GM21381 (cell line): Measurements from ENCODE around the gene NR0B1.

Experiments
- ATAC-seq: cut with Tn5 transposase; IDR thresholded peaks from one replicate; pipeline ENCODE4 v1.9.1; 2021; ENCODE audit warnings: mild to moderate bottlenecking, moderate library complexity; ENCODE audit not compliant: unreplicated experiment

NR0B1 gene

GRCh38 chrX:30309139-30309571, at the start of gene NR0B1:
Gene NR0B1, minus strand, starts transcription at chrX:30309390. Its CDS starts 27 bp downstream, at chrX:30309363.
- ATAC-seq = no peak

- ATAC-seq = no peak
Measured at GRCh38 chrX:30349946-30350345, 40.8 kb upstream of the NR0B1 start.

GRCh38 chrX:30343206-30343605, 34.0 kb upstream of the NR0B1 start:
- no peak for ATAC-seq

- ATAC-seq = no peak
Measured at GRCh38 chrX:30340753-30341152, 31.6 kb upstream of the NR0B1 start.

- no peak for ATAC-seq
Measured at GRCh38 chrX:30327762-30328161, 18.6 kb upstream of the NR0B1 start.

- no peak for ATAC-seq
Measured at GRCh38 chrX:30317308-30317707, 8.1 kb upstream of the NR0B1 start.

GRCh38 chrX:30313322-30313721, 4.1 kb upstream of the NR0B1 start:
- ATAC-seq = no peak

GRCh38 chrX:30312858-30313257, 3.7 kb upstream of the NR0B1 start:
- ATAC-seq = no peak

GRCh38 chrX:30310429-30311206, 1.4 kb upstream of the NR0B1 start:
- ATAC-seq = no peak

GRCh38 chrX:30308263-30309138, 689 bp downstream of the NR0B1 start:
- no peak for ATAC-seq

GRCh38 chrX:30307466-30307865, 1.7 kb downstream of the NR0B1 start:
- no peak for ATAC-seq

- no peak for ATAC-seq
Measured at GRCh38 chrX:30304866-30305265, 4.3 kb downstream of the NR0B1 start.

- ATAC-seq = no peak
Measured at GRCh38 chrX:30302956-30303355, 6.2 kb downstream of the NR0B1 start.

GRCh38 chrX:30301963-30302362, 7.2 kb downstream of the NR0B1 start:
- ATAC-seq = no peak

- ATAC-seq = no peak
Measured at GRCh38 chrX:30301208-30301607, 8.0 kb downstream of the NR0B1 start.

- ATAC-seq = no peak
Measured at GRCh38 chrX:30296408-30297254, 12.6 kb downstream of the NR0B1 start.

GRCh38 chrX:30283456-30284200, 25.6 kb downstream of the NR0B1 start:
- no peak for ATAC-seq

- ATAC-seq = no peak
Measured at GRCh38 chrX:30282527-30282926, 26.7 kb downstream of the NR0B1 start.

GRCh38 chrX:30280428-30280827, 28.8 kb downstream of the NR0B1 start:
- no peak for ATAC-seq

- no peak for ATAC-seq
Measured at GRCh38 chrX:30278365-30278764, 30.8 kb downstream of the NR0B1 start.
